HepG2 (cell line): Measurements from ENCODE around the gene NAV3.

Experiments
- ELF1 ChIP-seq: sonication (generic); formaldehyde crosslinking; IDR thresholded peaks from 2 replicates; pipeline ENCODE4 v1.4.0; 2020; ENCODE audit warnings: missing genetic modification reagents
- ESRRA ChIP-seq: sonication (generic); formaldehyde crosslinking; IDR thresholded peaks from 2 replicates; pipeline ENCODE4 v1.5.1; 2020; ENCODE audit warnings: mild to moderate bottlenecking, low read depth, missing genetic modification reagents
- MLLT10 ChIP-seq: sonication (generic); formaldehyde crosslinking; IDR thresholded peaks from 2 replicates; pipeline ENCODE4 v1.4.0; 2020; ENCODE audit warnings: missing genetic modification reagents
- NFATC3 ChIP-seq: sonication (generic); formaldehyde crosslinking; IDR thresholded peaks from 2 replicates; pipeline ENCODE4 v1.5.1; 2020; ENCODE audit warnings: mild to moderate bottlenecking, missing genetic modification reagents
- PPARG ChIP-seq: conservative IDR thresholded peaks from 2 replicates; pipeline ENCODE4 v1.6.1; 2016; ENCODE audit warnings: missing biosample characterization, missing genetic modification reagents
- RAD21 ChIP-seq: fragments of 450-650 bp; formaldehyde crosslinking; IDR thresholded peaks from 2 replicates; pipeline ENCODE4 v1.5.0; 2020; ENCODE audit warnings: mild to moderate bottlenecking
- ZBTB1 ChIP-seq: sonication (generic); formaldehyde crosslinking; IDR thresholded peaks from 2 replicates; pipeline ENCODE4 v1.4.0; 2020; ENCODE audit warnings: missing genetic modification reagents, borderline replicate concordance

DNA sequence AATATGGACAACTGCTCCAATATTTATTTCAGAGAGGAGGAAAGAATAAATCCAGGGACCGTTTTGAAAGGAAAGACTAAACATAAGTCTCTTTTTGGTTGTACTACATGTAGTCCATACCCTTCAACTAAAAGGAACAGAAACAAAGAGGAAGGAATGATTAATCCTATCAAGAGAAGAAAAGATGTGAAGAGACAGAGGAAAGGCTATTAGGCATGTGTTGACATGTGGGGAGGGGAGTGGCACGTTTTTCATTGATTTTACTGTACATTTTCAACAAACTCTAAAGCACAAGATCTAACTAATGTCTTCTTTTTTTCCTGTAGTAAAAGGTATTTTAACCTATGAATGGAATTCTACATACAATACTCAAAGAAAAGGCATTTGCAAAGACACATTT lies 85.6 kb downstream of the NAV3 start:
- TF ChIP-seq MLLT10 (CRISPR knock-in tag) (no peak), ZBTB1 (CRISPR knock-in tag) (no peak), RAD21 (no peak), PPARG (CRISPR knock-in tag) (no peak), NFATC3 (no peak), ESRRA (CRISPR knock-in tag) (no peak), ELF1 (CRISPR knock-in tag) (no peak)
